ENCODE results near the gene PBRM1. TPM values are rescaled to one million over a fixed set of nuclear protein-coding genes. Genes with fewer than 3 reads are reported as not detected.

Gene PBRM1
- total RNA-seq, 4 donors from 2014 or later: 111 to 165 (median 125) TPM

DNA sequence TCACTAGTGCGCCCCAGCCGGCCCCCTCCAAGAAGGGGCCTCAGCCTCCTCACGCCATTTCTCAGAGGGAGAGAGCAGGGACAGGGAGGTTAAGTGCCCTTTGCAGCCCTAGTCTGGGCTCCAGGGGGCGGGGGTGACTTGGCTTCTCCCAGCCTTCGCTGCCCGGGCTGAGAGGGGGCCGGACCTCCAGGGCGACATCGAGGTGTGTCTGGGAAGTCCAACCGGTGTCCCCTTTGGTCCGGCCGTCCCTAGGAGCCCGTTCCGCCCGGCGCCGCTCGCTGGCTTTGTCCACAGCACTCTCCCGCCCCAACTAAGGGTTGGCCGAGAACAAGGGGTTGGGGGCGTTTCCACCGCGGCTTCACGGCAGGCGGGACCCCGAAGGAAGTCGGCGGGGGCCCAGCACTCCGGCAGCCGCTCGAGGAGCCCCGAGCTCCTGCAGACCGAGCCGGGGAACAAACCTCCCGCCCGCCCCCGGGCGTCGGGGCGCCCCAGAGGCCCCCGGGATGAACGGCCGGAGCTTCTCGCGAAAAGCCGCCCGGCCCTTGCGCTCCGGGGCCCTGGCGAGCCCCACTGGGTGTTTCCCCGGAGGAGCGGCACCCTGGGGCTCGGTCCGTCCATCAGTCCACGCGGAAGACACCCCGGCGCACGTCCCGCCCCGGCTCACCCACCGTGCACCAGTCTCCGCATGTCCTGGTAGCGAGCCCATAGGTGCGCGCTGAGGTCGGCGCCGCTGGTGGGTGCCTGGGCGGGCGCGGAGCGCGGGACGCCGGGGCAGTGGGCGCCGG is 152.7 kb downstream of the PBRM1 start:
- peak; percentile 51 to 58 for DNase-seq
- H3K9me3 ChIP-seq: no peaks in the 10 kb centered on the region
- intact Hi-C loops (cut with DNase I): loop anchor here (5.0 kb wide), 1 partner anchor 76 kb away; the partner anchor contains the start of gene NISCH

DNA sequence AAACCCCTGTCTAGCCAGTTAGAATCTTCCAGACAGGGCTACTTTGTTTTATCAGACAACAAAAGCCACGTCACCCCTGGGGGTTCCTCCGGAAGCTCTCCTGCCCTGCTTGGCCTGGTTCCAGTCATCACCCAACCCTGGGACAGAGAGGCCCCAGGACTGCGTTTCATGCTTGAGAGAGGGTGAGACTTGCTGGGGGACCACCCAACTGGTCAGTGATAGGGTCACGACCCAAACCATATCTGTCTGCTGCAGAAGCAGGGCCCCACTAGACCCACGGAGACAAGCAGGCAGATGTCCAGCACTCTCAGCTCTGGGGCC is 153.2 kb downstream of the PBRM1 start:
- H3K9me3 ChIP-seq: no peaks in the 10 kb centered on the region
- WGBS, 2 donors: 43 to 46% methylated on average over 5 of the region's 5 CpGs
- intact Hi-C loops (cut with DNase I): loop anchor here (5.0 kb wide), 1 partner anchor 75 kb away; the partner anchor contains the start of gene NISCH
- peaks cover 19 to 49% of the 10 kb centered on the region in 2 donors for H3K4me1 ChIP-seq
- peak overlapping the region in 2 of 3 donors; percentile 58 to 70 for H3K4me3 ChIP-seq (replicated peaks in 1 of 3)
- DNase-seq: no peak
- no peaks in the 10 kb centered on the region for H3K27me3 ChIP-seq
- H3K27ac ChIP-seq: peak overlapping the region in 2 of 3 donors; percentile 35 to 62
- TF ChIP-seq POLR2A (IDR thresholded peaks at IDR 0.05): no peak
- TF ChIP-seq, protein P1, sequence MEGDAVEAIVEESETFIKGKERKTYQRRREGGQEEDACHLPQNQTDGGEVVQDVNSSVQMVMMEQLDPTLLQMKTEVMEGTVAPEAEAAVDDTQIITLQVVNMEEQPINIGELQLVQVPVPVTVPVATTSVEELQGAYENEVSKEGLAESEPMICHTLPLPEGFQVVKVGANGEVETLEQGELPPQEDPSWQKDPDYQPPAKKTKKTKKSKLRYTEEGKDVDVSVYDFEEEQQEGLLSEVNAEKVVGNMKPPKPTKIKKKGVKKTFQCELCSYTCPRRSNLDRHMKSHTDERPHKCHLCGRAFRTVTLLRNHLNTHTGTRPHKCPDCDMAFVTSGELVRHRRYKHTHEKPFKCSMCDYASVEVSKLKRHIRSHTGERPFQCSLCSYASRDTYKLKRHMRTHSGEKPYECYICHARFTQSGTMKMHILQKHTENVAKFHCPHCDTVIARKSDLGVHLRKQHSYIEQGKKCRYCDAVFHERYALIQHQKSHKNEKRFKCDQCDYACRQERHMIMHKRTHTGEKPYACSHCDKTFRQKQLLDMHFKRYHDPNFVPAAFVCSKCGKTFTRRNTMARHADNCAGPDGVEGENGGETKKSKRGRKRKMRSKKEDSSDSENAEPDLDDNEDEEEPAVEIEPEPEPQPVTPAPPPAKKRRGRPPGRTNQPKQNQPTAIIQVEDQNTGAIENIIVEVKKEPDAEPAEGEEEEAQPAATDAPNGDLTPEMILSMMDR (IDR thresholded peaks at IDR 0.05): no peak
- peaks cover 0 to 7% of the 10 kb centered on the region in 2 donors for H3K36me3 ChIP-seq

More for the DNA sequence above, 152.7 kb downstream of the PBRM1 start:
- Histone ChIP-seq H3K27me3 (no peaks in the 10 kb centered on the region), H3K4me1 (peaks cover 25 to 55% of the 10 kb centered on the region in 2 donors), H3K27ac (peak overlapping the region; percentile 14 to 62 (median 35)), H3K4me3 (replicated peaks in 1 of 3) (peak overlapping the region in 2 of 3 donors; percentile 58 to 70), H3K36me3 (peaks cover 0 to 7% of the 10 kb centered on the region in 2 donors)
- WGBS, 2 donors: 0 to 9% methylated on average over 11 to 19 of the region's 78 CpGs
- TF ChIP-seq, protein P1 (IDR thresholded peaks at IDR 0.05): no peak
- no peak for TF ChIP-seq POLR2A (IDR thresholded peaks at IDR 0.05)

DNA sequence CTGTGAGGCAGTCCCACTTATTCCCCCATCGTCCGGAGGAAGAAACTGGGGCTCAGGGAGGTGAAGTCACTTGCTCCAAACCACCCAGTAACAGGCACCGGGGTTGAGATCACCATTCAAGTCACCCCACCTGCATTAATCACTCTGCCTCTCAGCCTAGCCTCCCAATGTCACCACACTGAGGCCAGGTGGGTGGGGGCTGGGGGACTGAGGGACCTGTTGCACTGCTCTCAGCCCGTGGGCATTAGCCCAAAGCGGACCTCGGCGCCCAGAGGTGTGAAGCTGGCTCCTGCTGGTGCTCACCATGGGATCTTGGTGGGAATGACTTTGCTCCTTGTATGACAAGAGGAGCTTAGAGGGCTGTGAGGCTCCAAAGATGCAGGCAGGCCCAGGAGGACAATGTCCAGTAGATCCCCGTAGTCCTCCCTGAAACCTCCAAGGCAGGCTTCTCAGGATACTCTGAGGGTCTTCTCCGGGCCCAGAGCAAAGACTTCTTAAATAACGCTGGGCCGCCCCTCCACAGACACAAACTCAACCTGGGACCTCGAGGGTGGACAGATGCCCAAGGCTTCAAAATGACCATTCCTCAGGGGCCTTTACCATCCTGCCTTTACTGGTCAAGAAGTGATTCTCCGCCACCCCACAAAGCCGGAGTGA is 153.7 kb downstream of the PBRM1 start:
- no peak for DNase-seq
- intact Hi-C loops (cut with DNase I): loop anchor here (5.0 kb wide), 1 partner anchor 75 kb away; the partner anchor contains the start of gene NISCH
- H3K27ac ChIP-seq: peak overlapping the region in 1 of 3 donors; percentile 23
- peaks cover 0 to 7% of the 10 kb centered on the region in 2 donors for H3K36me3 ChIP-seq
- no peaks in the 10 kb centered on the region for H3K9me3 ChIP-seq
- 88 to 89% methylated on average over 9 to 10 of the region's 14 CpGs for WGBS, 2 donors
- no peak overlapping the region for H3K4me3 ChIP-seq (replicated peaks in 1 of 3)
- no peak for TF ChIP-seq POLR2A (IDR thresholded peaks at IDR 0.05)
- TF ChIP-seq, protein P1 (IDR thresholded peaks at IDR 0.05): no peak
- H3K27me3 ChIP-seq: no peaks in the 10 kb centered on the region
- H3K4me1 ChIP-seq: peaks cover 16 to 48% of the 10 kb centered on the region in 2 donors

DNA sequence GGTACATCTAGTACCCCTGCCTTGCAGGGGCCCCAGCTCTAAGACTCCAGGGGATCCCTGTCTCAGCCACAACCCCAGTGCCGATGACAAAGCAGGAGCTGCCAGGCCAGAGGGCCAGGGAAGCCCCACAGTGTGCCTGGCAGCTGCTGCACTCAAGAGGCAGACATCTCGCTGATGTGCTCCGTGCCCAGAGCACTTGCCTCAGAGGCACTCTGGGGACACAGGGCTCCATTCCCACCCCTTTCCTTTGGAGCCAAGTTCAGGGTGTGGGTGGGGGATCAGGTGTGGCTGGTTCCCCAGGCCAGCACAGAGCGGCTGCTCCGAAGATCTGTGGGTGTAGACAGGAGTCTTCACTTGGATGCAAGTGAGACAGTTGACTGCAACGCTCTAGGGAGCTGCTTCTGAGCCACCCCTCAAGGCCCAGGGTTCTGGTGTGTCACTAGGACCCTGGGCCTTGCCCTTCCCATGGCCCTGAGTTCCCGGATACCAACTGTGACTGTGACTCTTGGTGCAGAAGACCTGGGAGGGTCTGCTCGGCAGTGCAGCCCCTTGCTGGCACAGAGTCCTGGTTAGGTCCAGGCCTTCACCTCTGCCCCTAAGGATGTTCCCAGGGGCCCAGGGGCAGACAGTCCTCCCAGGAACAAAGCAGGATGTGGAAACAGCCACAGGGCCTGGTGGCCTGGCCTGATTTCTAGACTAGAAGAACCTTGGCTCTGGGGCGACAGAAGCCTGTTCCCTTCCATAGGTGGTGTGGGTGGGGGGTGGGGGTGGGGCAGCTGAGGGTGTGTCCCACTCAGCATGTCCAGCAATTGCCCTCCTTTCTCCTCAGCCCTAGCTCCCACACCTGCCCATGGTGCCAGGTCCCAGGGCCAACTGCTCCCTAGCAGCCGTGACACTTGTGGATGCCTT is 154.5 kb downstream of the PBRM1 start:
- peak overlapping the region in 1 of 3 donors; percentile 23 for H3K27ac ChIP-seq

More for the DNA sequence above, 154.5 kb downstream of the PBRM1 start:
- H3K4me3 ChIP-seq (replicated peaks in 1 of 3): no peak overlapping the region
- WGBS, 2 donors: 78 to 85% methylated on average over 8 to 9 of the region's 10 CpGs
- H3K27me3 ChIP-seq: no peaks in the 10 kb centered on the region
- H3K9me3 ChIP-seq: no peaks in the 10 kb centered on the region
- TF ChIP-seq POLR2A (IDR thresholded peaks at IDR 0.05): no peak
- TF ChIP-seq, protein P1 (IDR thresholded peaks at IDR 0.05): no peak
- peaks cover 0 to 7% of the 10 kb centered on the region in 2 donors for H3K36me3 ChIP-seq
- DNase-seq: no peak
- intact Hi-C loops (cut with DNase I): loop anchor here (5.0 kb wide), 1 partner anchor 74 kb away; the partner anchor contains the start of gene NISCH
- H3K4me1 ChIP-seq: peaks cover 21 to 56% of the 10 kb centered on the region in 2 donors

All from thyroid gland (tissue), 4 donors.